K562 (cell line): ENCODE data around the gene NDRG4. TPM values are rescaled to one million over a fixed set of nuclear protein-coding genes. Genes with fewer than 3 reads are reported as not detected.

Experiments used
- CEBPB ChIP-seq: fragments of 450-650 bp; IDR thresholded peaks from 2 replicates; pipeline ENCODE4 v1.6.1; 2016; ENCODE audit warnings: missing genetic modification characterization, missing compliant biosample characterization
- CREB3 ChIP-seq: fragments of 450-650 bp; conservative IDR thresholded peaks from 2 replicates; pipeline ENCODE4 v1.6.1; 2016; ENCODE audit warnings: missing genetic modification characterization, low read depth, mild to moderate bottlenecking, missing compliant biosample characterization, moderate library complexity
- DNMT1 ChIP-seq: fragments of 450-650 bp; IDR thresholded peaks from 2 replicates; pipeline ENCODE4 v1.6.1; 2016; ENCODE audit warnings: antibody characterized with exemption, mild to moderate bottlenecking
- KDM1A ChIP-seq, 2 experiments: fragments of 450-650 bp; IDR thresholded peaks; 2 replicates each; pipeline ENCODE4 v1.6.1; 2016; ENCODE audit warnings: mild to moderate bottlenecking in 2 of 2
- MAFF ChIP-seq: IDR thresholded peaks from 2 replicates; pipeline ENCODE4 v1.6.1; 2012; ENCODE audit warnings: low read length, improper control_type of control experiment
- SRSF7 ChIP-seq: fragments of 200-400 bp; formaldehyde crosslinking; optimal IDR thresholded peaks from 2 replicates; pipeline ENCODE3; 2017; ENCODE audit warnings: mild to moderate bottlenecking, low read depth, low read length
- YY1 ChIP-seq, 3 experiments: IDR thresholded peaks; 2 replicates each; pipeline ENCODE4 v1.6.1; 2011; ENCODE audit warnings: low read length in 2 of 3, mild to moderate bottlenecking in 2 of 3, moderate library complexity in 2 of 3, borderline replicate concordance in 1 of 3, control low read depth in 1 of 3, low read depth in 1 of 3; ENCODE audit not compliant: insufficient read depth in 3 of 3, insufficient replicate concordance in 2 of 3, control insufficient read depth in 1 of 3, insufficient read length in 1 of 3; ENCODE audit errors: extremely low read depth in 1 of 3
- ZKSCAN1 ChIP-seq: fragments of 150-350 bp; IDR thresholded peaks from 2 replicates; pipeline ENCODE4 v1.6.1; 2016; ENCODE audit warnings: low read depth, low read length
- ZNF146 ChIP-seq: IDR thresholded peaks from one replicate; pipeline ENCODE4 v1.6.1; 2018; ENCODE audit warnings: missing compliant biosample characterization; ENCODE audit not compliant: unreplicated experiment
- ZNF511 ChIP-seq: sonication (generic); formaldehyde crosslinking; IDR thresholded peaks from 2 replicates; pipeline ENCODE4 v1.8.0; 2022; ENCODE audit warnings: mild to moderate bottlenecking, missing genetic modification reagents
- ZNF639 ChIP-seq, 2 experiments: fragments of 200-800 bp in 1 of 2; sonication (Bioruptor generic) in 1 of 2; sonication (generic) in 1 of 2; formaldehyde crosslinking in 1 of 2; IDR thresholded peaks in 1 of 2; conservative IDR thresholded peaks in 1 of 2; 2 replicates each; pipeline versions ENCODE4 v1.5.0 to v1.6.1; 2016 to 2020; ENCODE audit warnings: missing compliant biosample characterization in 1 of 2, missing genetic modification characterization in 1 of 2, missing genetic modification reagents in 1 of 2
- polyA plus RNA-seq, 8 experiments: library from polyadenylated mRNA; depleted of rRNA in 4 of 8; stranded (reverse) in 5 of 8; unstranded in 3 of 8; fragments of >200 nt; fragmentation: Nextera tagmentation in 2 of 8; fragmentation: Illumina TruSeq in 1 of 8; extraction: Ambion mirVana in 2 of 8; extraction: Trizol in 1 of 8; gene quantifications; 2 replicates each; pipeline versions ENCODE4 v1.2.1 to v1.2.3, GENCODE V29; 2011 to 2014; ENCODE audit warnings: inconsistent platforms in 1 of 8, missing spikeins in 1 of 8
- total RNA-seq, 7 experiments: library from RNA; depleted of rRNA in 6 of 7; stranded (reverse); fragments of >200 nt in 6 of 7; fragmentation: Illumina TruSeq in 2 of 7; extraction: Trizol in 2 of 7; gene quantifications; 2 replicates each; pipeline versions ENCODE4 v1.2.1 to v1.2.3, GENCODE V29; 2011 to 2021; ENCODE audit warnings: low replicate concordance in 1 of 7

Gene NDRG4
- total and polyA plus RNA-seq, 9 of the 15 experiments (the other 6 are each of a cell fraction or from before 2014, with no cell fraction given): 0.06 to 0.95 (median 0.28) TPM

- no peak for TF ChIP-seq SRSF7
- TF ChIP-seq ZNF511 (CRISPR knock-in tag): no peak
- no peak for TF ChIP-seq DNMT1
- TF ChIP-seq YY1 (IDR thresholded peaks at IDR 0.05; ENCODE audit: borderline replicate concordance in 1 of 3, control insufficient read depth in 1 of 3, extremely low read depth in 1 of 3, insufficient read depth in 3 of 3, insufficient read length in 1 of 3, insufficient replicate concordance in 2 of 3, low read depth in 1 of 3, low read length in 2 of 3): no peak
- TF ChIP-seq ZNF639 (CRISPR knock-in tag; conservative IDR thresholded peaks at IDR 0.05 in 1 of 2, IDR thresholded peaks at IDR 0.05 in 1 of 2): no peak
- TF ChIP-seq MAFF: no peak
- TF ChIP-seq ZKSCAN1: no peak
- TF ChIP-seq CEBPB (tag): no peak
- no peak for TF ChIP-seq ZNF146
- TF ChIP-seq KDM1A (IDR thresholded peaks at IDR 0.05): peak; percentile 79 to 83
- no peak for TF ChIP-seq CREB3 (tag)
These were observed 48.0 kb upstream of the NDRG4 start (continued) for GRCh38 chr16:58451945-58452401.
